H1 (cell line): ENCODE results near the gene TMEM174. TPM values are rescaled to one million over a fixed set of nuclear protein-coding genes. Genes with fewer than 3 reads are reported as not detected.

Experiments used
- CHD2 ChIP-seq: IDR thresholded peaks from 2 replicates; pipeline ENCODE4 v1.6.1; 2012; ENCODE audit warnings: low read length, improper control_type of control experiment
- JUN ChIP-seq: IDR thresholded peaks from 2 replicates; pipeline ENCODE4 v1.6.1; 2011; ENCODE audit warnings: low read depth, mild to moderate bottlenecking, improper control_type of control experiment, low read length
- SAP30 ChIP-seq: fragments of 300-600 bp; sonication (generic); IDR thresholded peaks from 2 replicates; pipeline ENCODE4 v1.7.1; 2012; ENCODE audit warnings: low read length, moderate library complexity, mild to moderate bottlenecking, inconsistent platforms; ENCODE audit not compliant: insufficient read depth, insufficient replicate concordance
- SIX5 ChIP-seq: IDR thresholded peaks from 2 replicates; pipeline ENCODE4 v1.6.1; 2011; ENCODE audit warnings: mild to moderate bottlenecking, low read depth, low read length
- TCF12 ChIP-seq: IDR thresholded peaks from 2 replicates; pipeline ENCODE4 v1.6.1; 2011; ENCODE audit warnings: low read depth, mild to moderate bottlenecking, low read length
- polyA plus RNA-seq, 7 experiments: library from polyadenylated mRNA; depleted of rRNA in 3 of 7; stranded (reverse) in 5 of 7; unstranded in 2 of 7; fragments of >200 nt in 5 of 7; fragments of 200-250 nt in 2 of 7; gene quantifications; 1 replicate in 5 of 7; 2 replicates in 1 of 7; 4 replicates in 1 of 7; pipeline versions ENCODE4 v1.2.1 to v1.2.3, GENCODE V29; 2011 to 2013; ENCODE audit warnings: missing spikeins in 2 of 7, mixed read lengths in 2 of 7
- total RNA-seq: library from RNA; stranded (reverse); fragmentation: NEBNext Ultra II Directional; extraction: Animal tissue kit (Norgen Biotek cat#: 25700); gene quantifications from 2 replicates; pipeline ENCODE4 v1.2.1, GENCODE V29; 2021
- TF ChIP-seq, protein P1 (sequence below): IDR thresholded peaks from 2 replicates; pipeline ENCODE4 v1.6.1; 2012; ENCODE audit warnings: inconsistent platforms
- TF ChIP-seq, protein P2 (sequence below), 3 experiments: IDR thresholded peaks; 1 replicate in 2 of 3; 2 replicates in 1 of 3; pipeline versions ENCODE4 v1.5.1 to v1.6.1; 2011; ENCODE audit warnings: low read length in 3 of 3, mild to moderate bottlenecking in 3 of 3, inconsistent platforms in 2 of 3, low read depth in 1 of 3, moderate library complexity in 1 of 3; ENCODE audit not compliant: insufficient read depth in 1 of 3; ENCODE audit errors: control extremely low read depth in 1 of 3

TMEM174 gene
- total and polyA plus RNA-seq, 2 of the 8 experiments (the other 6 are each of a cell fraction or from before 2014, with no cell fraction given), result not detected

DNA sequence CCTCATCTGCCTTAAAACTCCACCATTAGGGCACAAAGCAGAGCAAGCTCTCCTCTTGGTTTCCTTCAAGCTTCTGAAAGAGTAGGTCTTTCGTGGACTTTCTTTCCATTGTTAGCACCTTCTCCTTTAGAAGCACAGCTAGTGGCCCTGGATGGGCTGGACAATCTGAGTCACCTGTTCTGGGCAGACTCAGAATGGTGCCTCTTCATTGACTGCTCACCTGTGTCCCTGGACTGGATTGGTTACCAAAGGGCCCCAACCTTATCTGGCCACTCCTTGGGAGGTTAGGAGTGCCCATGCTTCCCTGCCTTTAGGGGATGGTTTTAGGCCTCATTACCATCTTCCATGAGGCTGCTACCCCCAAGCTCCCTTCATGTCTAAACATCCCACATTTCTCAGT lies 23.2 kb downstream of the TMEM174 start (continued):
- TF ChIP-seq, protein P1, sequence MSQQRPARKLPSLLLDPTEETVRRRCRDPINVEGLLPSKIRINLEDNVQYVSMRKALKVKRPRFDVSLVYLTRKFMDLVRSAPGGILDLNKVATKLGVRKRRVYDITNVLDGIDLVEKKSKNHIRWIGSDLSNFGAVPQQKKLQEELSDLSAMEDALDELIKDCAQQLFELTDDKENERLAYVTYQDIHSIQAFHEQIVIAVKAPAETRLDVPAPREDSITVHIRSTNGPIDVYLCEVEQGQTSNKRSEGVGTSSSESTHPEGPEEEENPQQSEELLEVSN, result no peak
- TF ChIP-seq SAP30 (no peak), JUN (no peak), TCF12 (no peak), SIX5 (no peak), CHD2 (no peak)
- TF ChIP-seq, protein P2, sequence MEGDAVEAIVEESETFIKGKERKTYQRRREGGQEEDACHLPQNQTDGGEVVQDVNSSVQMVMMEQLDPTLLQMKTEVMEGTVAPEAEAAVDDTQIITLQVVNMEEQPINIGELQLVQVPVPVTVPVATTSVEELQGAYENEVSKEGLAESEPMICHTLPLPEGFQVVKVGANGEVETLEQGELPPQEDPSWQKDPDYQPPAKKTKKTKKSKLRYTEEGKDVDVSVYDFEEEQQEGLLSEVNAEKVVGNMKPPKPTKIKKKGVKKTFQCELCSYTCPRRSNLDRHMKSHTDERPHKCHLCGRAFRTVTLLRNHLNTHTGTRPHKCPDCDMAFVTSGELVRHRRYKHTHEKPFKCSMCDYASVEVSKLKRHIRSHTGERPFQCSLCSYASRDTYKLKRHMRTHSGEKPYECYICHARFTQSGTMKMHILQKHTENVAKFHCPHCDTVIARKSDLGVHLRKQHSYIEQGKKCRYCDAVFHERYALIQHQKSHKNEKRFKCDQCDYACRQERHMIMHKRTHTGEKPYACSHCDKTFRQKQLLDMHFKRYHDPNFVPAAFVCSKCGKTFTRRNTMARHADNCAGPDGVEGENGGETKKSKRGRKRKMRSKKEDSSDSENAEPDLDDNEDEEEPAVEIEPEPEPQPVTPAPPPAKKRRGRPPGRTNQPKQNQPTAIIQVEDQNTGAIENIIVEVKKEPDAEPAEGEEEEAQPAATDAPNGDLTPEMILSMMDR (IDR thresholded peaks at IDR 0.05; ENCODE audit: control extremely low read depth in 1 of 3, insufficient read depth in 1 of 3, low read depth in 1 of 3, low read length in 3 of 3), result no peak
- TF ChIP-seq, all 59 proteins: peak for 0
